Osteocyte (in vitro differentiated cells): ENCODE data around the gene ANKRD50. TPM values are rescaled to one million over a fixed set of nuclear protein-coding genes. Genes with fewer than 3 reads are reported as not detected.

Source experiments
- DNase-seq: peaks from one replicate; pipeline ENCODE4 v3.0.0; 2021; ENCODE audit warnings: mixed read lengths; ENCODE audit not compliant: unreplicated experiment; ENCODE audit errors: extremely low spot score
- H3K27ac Mint-ChIP-seq: one replicate; pipeline ENCODE4 v1.8.0; 2021; ENCODE audit warnings: mild to moderate bottlenecking, mixed read lengths; ENCODE audit not compliant: unreplicated experiment
- H3K27me3 Mint-ChIP-seq: one replicate; pipeline ENCODE4 v1.8.0; 2021; ENCODE audit warnings: mixed read lengths; ENCODE audit not compliant: unreplicated experiment
- H3K36me3 Mint-ChIP-seq: one replicate; pipeline ENCODE4 v1.8.0; 2021; ENCODE audit warnings: mixed read lengths; ENCODE audit not compliant: unreplicated experiment
- H3K4me1 Mint-ChIP-seq: one replicate; pipeline ENCODE4 v1.8.0; 2021; ENCODE audit warnings: mixed read lengths; ENCODE audit not compliant: unreplicated experiment
- H3K4me3 Mint-ChIP-seq: one replicate; pipeline ENCODE4 v1.8.0; 2021; ENCODE audit warnings: mild to moderate bottlenecking, moderate library complexity, mixed read lengths; ENCODE audit not compliant: unreplicated experiment
- H3K9me3 Mint-ChIP-seq: one replicate; pipeline ENCODE4 v1.8.0; 2021; ENCODE audit warnings: mixed read lengths; ENCODE audit not compliant: unreplicated experiment
- CTCF ChIP-seq: fragments of 200-600 bp; sonication (generic); IDR thresholded peaks from 2 replicates; pipeline ENCODE4 v1.5.0; 2021; ENCODE audit warnings: antibody characterized with exemption, mild to moderate bottlenecking, moderate library complexity
- total RNA-seq: library from RNA; stranded (reverse); gene quantifications from 2 replicates; pipeline ENCODE4 v1.2.1, GENCODE V29; 2021

ANKRD50 gene
- total RNA-seq, 1 donor from 2014 or later: 45.3 TPM

GRCh38 chr4:124685851-124686250 lies 26.7 kb downstream of the ANKRD50 start:
- Mint-ChIP-seq H3K27me3 (no peaks in the 10 kb centered on the region), H3K27ac (no peak overlapping the region), H3K36me3 (peaks cover 30% of the 10 kb centered on the region), H3K4me1 (peaks cover 18% of the 10 kb centered on the region), H3K9me3 (peaks cover 5% of the 10 kb centered on the region), H3K4me3 (no peak overlapping the region)
- DNase-seq: no peak
- no peak for TF ChIP-seq CTCF

- Mint-ChIP-seq H3K4me1 (peaks cover 17% of the 10 kb centered on the region), H3K27me3 (no peaks in the 10 kb centered on the region), H3K27ac (no peak overlapping the region), H3K36me3 (peaks cover 29% of the 10 kb centered on the region), H3K9me3 (peaks cover 5% of the 10 kb centered on the region), H3K4me3 (no peak overlapping the region)
- no peak for DNase-seq
- TF ChIP-seq CTCF: no peak
Measured at GRCh38 chr4:124684301-124684700, 28.2 kb downstream of the ANKRD50 start.

GRCh38 chr4:124682384-124682783 lies 30.1 kb downstream of the ANKRD50 start:
- no peak overlapping the region for H3K27ac Mint-ChIP-seq
- H3K4me1 Mint-ChIP-seq: peaks cover 17% of the 10 kb centered on the region
- no peak for DNase-seq
- peaks cover 2% of the 10 kb centered on the region for H3K9me3 Mint-ChIP-seq
- no peak overlapping the region for H3K4me3 Mint-ChIP-seq
- peaks cover 22% of the 10 kb centered on the region for H3K36me3 Mint-ChIP-seq
- no peak for TF ChIP-seq CTCF
- H3K27me3 Mint-ChIP-seq: no peaks in the 10 kb centered on the region

- H3K27me3 Mint-ChIP-seq: no peaks in the 10 kb centered on the region
- DNase-seq: no peak
- peaks cover 48% of the 10 kb centered on the region for H3K36me3 Mint-ChIP-seq
- H3K4me3 Mint-ChIP-seq: no peak overlapping the region
- H3K27ac Mint-ChIP-seq: no peak overlapping the region
- peaks cover 6% of the 10 kb centered on the region for H3K9me3 Mint-ChIP-seq
- no peaks in the 10 kb centered on the region for H3K4me1 Mint-ChIP-seq
- no peak for TF ChIP-seq CTCF
Measured at GRCh38 chr4:124666496-124666895, 46.0 kb downstream of the ANKRD50 start.

GRCh38 chr4:124658795-124659194 lies 53.7 kb downstream of the ANKRD50 start:
- H3K27me3 Mint-ChIP-seq: no peaks in the 10 kb centered on the region
- no peak for DNase-seq
- no peak for TF ChIP-seq CTCF
- no peaks in the 10 kb centered on the region for H3K4me1 Mint-ChIP-seq
- H3K4me3 Mint-ChIP-seq: no peak overlapping the region
- peaks cover 19% of the 10 kb centered on the region for H3K36me3 Mint-ChIP-seq
- no peak overlapping the region for H3K27ac Mint-ChIP-seq
- H3K9me3 Mint-ChIP-seq: peaks cover 9% of the 10 kb centered on the region
